GM19240 (cell line): Measurements from ENCODE around the gene CYBA.

ENCODE experiments used
- DNase-seq: peaks from one replicate; pipeline ENCODE4 v3.0.0; 2011; ENCODE audit warnings: low spot score; ENCODE audit not compliant: insufficient read length

Gene CYBA

DNA sequence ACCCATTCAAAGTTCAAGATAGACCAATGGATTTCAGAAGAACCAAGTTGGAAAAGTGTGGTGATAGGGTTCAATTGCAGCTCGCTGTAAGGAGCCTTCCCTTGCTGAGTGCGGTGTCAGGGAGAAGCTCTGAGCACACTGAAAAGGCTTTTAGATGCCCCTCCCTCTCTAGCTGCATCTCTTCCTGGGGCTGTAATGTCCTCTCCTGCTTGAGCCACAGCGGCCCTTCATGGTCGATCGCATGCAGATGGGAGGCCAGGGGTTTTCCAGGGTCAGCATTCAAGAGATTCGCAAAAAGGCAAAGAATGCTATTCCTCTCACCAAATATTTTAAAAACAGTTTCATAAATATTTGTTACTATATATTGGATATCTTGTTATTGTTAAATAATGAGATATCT lies 56.9 kb downstream of the CYBA start:
- DNase-seq, result no peak

DNA sequence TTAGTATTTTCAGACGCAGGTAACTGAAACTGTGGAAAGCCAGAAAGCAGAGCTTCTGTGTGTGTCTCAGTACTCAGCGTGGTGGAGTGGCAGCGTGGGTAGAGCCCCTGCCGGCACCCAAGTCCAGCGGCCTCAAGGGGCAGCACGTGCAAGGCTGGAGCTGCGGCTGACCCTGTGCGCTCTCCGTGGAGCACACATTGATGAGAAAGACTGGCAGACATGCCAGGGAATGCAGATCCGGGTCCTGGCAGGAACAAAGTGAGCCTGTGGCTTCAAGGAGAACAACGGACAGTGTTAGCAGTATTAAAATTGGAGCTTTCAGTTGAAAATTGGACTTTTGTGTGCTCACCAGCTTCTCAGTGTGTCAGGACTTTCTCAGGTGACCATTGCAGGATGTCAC lies 57.4 kb downstream of the CYBA start:
- no peak for DNase-seq
